ENCODE results near the gene CLIP1.
"Not testable (repeated sequence)": the region's sequence is repeated elsewhere in the genome, so short reads cannot be mapped to it uniquely, and the experiment has no call there.

CLIP1 gene

DNA sequence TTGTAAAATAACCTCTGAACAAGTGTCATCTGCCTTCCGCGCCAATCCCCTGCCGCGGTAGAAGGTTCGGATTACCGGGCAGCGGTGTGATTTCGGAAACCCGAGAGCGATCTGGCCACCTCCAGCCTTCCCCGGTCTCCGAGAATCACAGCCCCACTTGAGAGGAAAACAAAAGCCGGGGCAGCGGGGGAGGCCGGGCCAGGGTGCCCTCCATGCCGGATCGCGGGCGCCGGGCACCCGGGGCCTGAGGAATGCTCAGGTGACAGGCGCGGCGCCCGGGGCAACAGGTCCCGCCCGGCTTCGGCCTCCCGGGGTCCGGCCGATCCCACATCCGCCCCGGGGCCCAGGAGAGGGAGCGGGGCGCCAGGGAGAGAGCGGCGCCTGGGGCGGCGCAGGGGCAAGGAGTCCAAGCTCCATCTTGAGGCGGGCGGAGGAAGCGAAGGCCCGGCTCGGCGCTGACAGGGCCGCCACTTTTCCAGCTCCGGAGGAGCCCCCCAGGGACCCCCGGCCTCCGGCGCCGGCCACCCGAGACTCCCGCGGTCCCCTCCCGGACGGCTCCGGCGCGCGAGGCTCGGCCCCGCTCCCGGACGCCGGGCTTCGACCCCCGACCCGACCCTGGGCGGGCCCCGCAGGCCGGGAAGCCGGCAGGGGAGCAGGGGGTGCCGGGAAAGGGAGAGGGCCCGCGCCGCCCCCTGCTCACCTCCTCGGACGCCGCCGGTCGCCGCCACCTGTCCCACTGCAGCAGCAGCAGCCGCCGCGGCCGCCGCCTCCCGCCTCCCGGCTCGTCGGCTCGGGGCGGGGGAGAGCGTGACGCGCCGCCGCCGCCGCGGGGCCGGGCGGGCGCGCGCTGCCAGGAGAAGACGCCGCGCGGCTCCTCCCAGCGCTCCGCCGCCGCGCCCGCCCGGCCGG lies at the start of gene CLIP1:
TSS of gene CLIP1 (minus strand) at position 849 of the 909 bp plus-strand sequence. CDS start 42,217 bp downstream, outside the sequence.
- peak; percentile 21 to 48 for DNase-seq (ENCODE audit: low read depth in 1 of 2, low spot score in 1 of 2)

DNA sequence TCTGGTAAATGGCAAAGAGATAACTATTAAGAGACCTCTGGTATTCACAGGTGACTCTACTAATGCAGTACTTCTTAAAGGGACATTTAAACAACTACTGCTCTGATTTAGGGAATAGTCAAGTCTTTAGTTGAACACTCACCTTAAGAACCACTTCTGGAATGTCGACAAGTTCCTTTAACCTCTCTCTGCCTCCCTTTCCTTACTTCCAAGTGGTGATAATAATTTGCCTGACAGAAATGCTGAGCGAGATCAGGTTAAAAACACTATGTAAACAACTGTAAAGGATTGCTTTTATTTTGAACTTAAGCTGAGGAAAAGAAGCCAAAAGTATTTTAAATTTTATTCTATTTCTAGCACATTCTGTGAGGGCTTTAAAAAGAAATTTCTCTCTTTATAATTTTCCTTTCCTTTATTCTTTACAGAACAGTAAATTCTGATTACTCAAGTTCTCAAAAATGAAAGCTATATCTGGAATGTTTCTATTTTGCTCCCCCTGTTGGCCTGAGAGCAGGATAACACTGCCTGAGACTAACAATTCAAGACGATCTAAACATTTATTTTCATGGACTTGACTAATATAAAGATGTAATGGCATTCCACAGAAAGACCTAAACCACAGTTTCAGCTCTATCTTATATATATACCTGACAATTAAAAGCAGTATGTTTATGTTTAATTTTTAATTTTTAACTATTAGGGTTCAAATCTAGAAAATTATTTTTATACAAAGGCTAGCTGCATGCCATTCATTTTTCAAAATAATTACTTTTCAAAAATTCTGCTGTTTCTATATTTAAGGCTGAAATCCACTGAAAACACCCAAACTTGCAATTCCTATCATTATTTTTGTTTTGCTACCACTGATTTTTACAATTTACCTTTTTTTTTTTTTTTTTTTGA lies 49.1 kb upstream of the CLIP1 start:
- no peak for DNase-seq (ENCODE audit: low read depth in 1 of 2, low spot score in 1 of 2)

DNA sequence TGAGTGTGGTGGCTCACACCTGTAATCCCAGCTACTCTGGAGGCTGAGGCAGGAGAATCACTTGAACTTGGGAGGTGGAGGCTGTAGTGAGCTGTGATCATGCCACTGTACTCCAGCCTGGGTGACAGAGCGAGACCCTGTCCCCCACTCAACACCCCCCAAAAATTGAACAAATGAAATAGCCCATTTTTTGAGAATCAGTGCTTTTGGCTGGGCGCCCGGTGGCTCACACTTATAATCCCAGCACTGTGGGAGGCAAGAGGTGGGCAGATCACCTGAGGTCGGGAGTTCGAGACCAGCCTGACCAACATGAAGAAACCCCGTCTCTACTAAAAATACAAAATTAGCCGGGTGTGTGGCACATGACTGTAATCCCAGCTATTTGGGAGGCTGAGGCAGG lies 48.1 kb upstream of the CLIP1 start:
- DNase-seq (ENCODE audit: low read depth in 1 of 2, low spot score in 1 of 2) = not testable (repeated sequence)

DNA sequence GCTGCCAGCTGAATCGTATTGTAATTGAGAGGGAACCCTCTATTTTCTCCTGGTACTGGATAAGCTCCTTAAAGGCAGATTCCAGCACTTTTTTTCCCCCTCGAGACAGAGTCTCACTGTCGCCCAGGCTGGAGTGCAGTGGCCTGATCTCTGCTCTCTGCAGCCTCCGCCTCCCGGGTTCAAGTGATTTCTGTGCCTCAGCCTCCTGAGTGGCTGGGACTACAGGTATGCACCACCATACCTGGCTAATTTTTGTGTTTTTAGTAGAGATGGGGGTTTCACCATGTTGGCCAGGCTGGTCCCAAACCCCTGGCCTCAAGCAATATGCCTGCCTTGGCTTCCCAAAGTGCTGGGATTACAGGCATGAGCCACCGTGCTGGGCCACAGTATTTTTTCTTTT lies 47.4 kb upstream of the CLIP1 start:
- not testable (repeated sequence) for DNase-seq (ENCODE audit: low read depth in 1 of 2, low spot score in 1 of 2)

DNA sequence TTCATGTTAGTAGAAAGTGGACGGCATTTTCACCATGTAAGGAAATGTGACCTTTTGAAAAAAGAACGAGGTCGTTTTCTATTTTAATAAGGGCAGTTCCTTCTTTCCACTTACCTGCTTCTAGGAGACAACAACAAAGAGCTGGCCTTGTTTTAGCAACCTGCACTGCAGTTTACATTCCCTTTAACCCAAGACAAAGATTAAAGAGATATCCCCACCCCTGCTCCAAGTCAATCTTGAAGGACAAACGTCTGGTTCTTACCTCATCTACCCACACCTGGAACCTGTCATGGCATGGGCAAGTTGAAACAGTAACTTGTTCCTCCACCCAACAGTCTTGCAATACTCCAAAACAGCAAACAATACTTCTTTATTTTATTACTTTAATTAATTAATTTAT lies 45.5 kb upstream of the CLIP1 start:
- no peak for DNase-seq (ENCODE audit: low read depth in 1 of 2, low spot score in 1 of 2)

DNA sequence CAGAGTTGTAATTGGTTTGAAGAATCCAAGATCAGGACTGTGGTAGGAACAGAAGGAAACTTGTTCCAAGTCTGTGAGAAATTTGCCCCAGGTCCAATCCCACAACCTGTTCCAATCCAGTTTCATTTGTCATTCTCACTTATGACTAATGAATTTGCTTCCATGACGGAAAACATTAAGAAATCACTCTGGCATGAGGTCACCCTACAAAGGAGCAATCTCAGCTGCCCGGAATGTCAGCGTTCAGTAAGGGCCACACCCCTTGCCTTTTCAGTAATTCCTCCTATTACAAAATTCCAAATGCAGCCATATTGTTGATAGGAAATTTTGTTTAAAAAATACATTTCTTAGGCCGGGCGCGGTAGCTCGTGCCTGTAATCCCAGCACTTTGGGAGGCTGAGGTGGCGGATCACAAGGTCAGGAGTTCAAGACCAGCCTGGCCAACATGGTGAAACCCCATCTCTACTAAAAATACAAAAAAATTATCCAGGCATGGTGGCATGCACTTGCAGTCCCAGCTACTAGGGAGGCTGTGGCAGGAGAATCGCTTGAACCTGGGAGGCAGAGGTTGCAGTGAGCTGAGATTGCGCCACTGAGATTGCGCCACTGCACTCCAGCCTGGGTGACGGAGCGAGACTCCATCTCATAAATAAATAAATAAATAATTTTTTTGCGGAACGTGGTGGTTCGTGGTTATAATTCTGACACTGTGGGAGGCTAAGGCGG lies 42.0 kb upstream of the CLIP1 start:
- DNase-seq (ENCODE audit: low read depth in 1 of 2, low spot score in 1 of 2) = not testable (repeated sequence)

DNA sequence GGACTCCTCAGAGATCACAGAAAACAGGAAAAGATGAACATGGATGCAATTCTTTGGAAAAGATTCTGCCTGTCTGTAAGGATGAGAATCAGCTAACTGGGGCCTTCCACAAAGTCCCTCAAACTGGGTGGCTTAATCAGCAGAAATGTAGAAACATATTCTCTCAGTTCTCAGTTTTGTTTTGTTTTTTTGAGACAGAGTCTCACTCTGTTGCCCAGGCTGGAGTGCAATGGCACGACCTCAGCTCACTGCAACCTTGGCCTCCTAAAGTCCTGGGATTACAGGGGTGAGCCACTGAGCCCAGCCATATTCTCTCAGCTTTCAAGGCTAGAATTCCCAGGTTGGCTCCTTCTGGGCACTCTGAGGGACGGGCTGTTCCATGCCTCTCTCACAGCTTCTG lies 38.2 kb upstream of the CLIP1 start:
- no peak for DNase-seq (ENCODE audit: low read depth in 1 of 2, low spot score in 1 of 2)

DNA sequence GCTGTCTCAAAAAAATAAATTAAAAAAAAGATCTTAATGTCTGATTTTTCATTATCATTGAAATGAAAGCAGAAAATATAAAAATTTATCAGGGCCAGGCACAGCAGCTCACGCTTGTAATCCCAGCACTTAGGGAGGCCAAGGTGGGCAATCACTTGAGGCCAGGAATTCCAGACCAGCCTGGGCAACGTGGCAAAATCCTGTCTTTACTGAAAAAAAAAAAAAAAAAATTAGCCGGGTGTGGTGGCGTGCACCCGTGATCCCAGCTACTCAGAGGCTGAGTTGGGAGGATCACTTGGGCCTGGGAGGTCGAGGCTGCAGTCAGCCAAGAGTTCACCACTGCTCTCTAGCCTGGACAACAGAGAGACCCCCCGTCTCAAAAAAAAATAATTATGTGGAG lies 37.6 kb upstream of the CLIP1 start:
- no peak for DNase-seq (ENCODE audit: low read depth in 1 of 2, low spot score in 1 of 2)

DNA sequence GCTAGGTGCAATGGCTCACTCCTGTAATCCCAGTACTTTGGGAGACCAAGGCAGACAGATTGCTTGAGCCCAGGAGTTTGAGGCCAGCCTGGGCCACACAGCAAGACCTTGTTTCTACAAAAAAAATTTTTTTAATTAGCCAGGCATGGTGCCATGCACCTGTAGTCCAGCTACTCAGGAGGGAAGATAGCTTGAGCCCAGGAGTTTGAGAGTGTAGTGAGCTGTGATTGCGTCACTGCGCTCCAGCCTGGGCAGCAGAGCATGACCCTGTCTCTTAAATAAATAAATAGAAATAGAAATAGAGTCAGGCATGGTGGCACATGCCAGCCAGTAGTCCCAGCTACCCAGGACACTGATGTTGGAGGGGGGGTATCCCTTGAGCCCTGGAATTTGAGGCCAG lies 36.7 kb upstream of the CLIP1 start:
- no peak for DNase-seq (ENCODE audit: low read depth in 1 of 2, low spot score in 1 of 2)

DNA sequence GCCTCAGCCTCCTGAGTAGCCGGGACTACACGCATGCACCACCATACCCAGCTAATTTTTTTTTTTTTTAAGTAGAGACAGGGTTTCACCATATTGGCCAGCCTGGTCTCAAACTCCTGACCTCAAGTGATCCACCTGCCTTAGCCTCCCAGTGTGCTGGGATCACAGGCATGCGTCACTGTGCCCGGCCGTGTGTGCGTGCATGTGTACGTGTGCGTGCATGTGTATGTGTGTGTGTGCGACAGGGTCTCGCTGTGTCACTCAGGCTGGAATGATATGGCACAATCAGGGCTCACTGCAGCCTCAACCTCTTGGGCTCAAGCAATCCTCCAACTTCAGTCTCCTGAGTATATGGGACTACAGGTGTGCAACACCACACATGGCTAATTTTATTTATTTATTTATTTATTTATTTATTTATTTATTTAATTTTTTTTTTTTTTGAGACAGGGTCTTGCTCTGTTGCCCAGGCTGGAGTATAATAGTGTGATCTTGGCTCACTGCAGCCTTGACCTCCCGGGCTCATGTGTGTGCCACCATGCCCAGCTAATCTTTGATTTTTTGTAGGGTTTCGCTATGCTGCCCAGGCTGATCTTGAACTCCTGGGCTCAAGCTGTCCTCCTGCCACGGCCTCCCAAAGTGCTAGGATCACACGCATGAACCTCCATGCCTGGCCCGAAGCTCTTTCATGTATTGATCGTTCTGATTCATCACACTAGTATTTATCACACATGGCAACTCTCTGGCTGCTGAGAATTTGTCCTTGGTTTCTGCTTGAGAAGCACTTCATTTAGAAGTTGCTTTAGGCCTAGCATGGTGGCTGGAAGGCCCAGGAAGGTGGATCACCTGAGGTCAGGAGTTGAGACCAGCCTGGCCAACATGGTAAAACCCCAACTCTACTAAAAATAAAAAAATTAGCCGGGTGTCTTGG lies 35.9 kb upstream of the CLIP1 start:
- no peak for DNase-seq (ENCODE audit: low read depth in 1 of 2, low spot score in 1 of 2)

DNA sequence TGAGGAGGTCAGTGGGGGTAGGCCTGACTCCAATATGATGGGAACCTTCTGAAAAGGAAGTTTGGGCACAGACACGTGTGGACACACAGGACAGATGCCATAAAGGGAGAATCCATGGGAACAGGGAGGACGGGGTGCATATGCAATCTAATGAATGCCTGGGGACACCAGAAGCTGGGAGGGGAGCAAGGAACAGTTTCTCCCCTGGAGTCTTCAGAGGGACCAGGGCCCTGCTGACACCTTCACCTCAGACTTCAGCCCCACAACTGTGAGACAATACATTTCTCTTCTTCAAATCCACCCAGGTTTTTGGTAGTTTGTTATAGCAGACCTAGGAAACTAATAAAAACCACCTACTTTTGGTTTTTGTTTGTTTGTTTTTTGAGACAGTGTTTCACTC lies 35.2 kb upstream of the CLIP1 start:
- DNase-seq (ENCODE audit: low read depth in 1 of 2, low spot score in 1 of 2) = no peak

DNA sequence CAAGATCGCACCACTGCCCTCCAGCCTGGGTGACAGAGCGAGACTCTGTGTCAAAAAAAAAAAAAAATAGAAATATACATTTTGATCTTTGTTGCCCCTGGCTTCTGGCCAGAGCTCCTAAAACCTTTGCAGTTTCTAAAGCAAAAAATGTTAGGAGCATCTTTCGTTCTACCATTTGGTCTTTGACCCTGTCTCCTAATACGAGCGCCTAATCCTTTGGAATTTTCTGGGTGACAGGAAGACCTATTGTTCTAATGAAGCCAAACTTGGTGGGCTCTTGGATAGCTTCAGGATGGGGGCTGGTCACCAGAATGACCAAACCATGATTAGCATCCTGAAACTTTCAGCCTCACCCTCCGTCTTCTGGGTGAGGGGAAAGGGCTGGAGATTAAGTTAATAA lies 32.3 kb upstream of the CLIP1 start:
- DNase-seq (ENCODE audit: low read depth in 1 of 2, low spot score in 1 of 2) = no peak

DNA sequence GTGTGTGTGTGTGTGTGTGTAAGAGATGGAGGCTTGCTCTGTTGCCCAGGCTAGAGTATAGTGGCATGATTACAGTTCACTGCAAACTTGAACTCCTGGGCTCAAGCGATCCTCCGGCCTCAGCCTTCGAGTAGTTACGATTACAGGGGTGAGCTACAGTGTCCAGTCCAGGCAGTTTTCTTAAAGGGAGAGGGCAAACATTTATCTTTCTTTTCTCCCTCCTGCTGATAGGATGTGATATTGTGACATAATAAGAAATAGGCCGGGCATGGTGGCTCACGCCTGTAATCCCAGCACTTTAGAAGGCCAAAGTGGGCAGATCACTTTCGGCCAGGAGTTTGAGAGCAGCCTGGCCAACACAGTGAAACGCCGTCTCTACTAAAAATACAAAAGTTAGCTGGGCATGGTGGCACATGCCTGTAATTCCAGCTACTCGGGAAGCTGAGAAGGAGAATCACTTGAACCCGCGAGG lies 31.8 kb upstream of the CLIP1 start:
- DNase-seq (ENCODE audit: low read depth in 1 of 2, low spot score in 1 of 2) = no peak

DNA sequence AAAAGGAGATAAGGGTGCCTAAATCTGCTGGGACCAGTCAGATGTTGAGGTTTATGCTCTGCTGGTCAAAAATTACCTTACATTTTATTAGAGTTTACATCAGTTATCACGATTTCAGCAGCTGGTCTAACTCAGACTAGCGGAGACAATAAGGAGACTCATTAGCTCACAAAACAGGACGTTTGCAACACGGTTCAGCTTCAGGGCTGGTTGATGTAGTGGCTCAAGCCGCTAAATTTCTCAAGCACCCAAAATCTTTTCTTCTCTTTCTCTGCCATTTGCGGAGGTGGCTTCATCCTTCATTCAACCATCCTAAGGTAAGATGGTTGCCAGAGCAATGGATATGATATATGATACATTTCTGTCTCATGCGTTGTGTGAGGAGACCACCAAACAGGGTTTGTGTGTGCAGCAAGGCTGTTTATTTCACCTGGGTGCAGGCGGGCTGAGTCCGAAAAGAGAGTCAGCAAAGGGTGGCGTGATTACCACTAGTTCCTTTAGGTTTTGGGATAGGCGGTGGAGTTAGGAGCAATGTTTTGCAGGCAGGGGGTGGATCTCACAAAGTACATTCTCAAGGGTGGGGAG lies 30.3 kb upstream of the CLIP1 start:
- DNase-seq (ENCODE audit: low read depth in 1 of 2, low spot score in 1 of 2) = no peak

DNA sequence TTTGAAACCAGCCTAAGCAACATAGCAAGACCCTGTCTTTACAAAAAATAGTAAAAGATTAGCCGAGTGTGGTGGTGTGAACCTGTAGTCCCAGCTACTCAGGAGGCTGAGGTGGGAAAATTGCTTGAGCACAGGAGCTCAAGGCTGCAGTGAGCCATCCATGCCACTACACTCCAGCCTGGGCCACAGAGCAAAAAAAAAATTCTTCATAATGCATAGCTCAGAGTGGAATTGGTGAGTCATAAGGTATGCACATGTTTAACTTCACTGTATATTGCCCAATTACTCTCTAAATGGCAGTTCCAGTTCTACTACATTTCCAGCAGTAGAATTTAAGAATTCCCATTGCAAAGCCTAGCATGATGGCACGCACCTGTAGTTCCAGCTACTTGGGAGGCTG lies 26.8 kb upstream of the CLIP1 start:
- DNase-seq (ENCODE audit: low read depth in 1 of 2, low spot score in 1 of 2) = no peak

DNA sequence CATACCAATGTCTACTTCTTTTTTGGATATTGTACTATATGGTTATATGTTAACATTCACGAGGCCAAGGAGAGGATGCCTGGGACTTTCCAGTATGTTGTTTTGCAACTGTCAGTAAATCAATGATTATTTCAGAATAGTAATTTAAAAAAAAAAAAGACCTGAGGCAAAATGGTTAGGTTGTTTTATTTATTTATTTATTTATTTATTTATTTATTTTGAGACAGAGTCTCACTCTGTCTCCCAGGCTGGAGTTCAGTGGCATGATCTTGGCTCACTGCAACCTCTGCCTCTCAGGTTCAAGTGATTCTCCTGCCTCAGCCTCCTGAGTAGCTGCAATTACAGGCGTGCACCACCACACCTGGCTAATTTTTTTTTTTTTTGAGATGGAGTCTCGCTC lies 25.4 kb upstream of the CLIP1 start:
- not testable (repeated sequence) for DNase-seq (ENCODE audit: low read depth in 1 of 2, low spot score in 1 of 2)

DNA sequence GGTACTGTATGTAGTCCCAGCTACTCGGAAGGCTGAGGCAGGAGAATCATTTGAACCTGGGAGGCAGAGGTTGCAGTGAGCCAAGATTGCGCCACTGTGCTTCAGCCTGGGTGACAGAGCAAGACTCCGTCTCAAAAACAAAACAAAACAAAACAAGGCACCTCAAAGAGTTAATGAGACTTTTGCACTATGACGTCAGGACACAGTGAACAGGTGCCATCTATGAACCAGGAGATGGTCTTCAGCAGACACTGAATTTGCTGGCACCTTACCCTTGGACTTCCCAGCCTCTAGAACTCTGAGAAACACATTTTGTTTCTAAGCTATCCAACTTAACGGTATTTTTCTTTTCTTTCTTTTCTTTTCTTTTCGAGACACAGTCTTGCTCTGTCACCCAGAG lies 23.9 kb upstream of the CLIP1 start:
- DNase-seq (ENCODE audit: low read depth in 1 of 2, low spot score in 1 of 2) = not testable (repeated sequence)

DNA sequence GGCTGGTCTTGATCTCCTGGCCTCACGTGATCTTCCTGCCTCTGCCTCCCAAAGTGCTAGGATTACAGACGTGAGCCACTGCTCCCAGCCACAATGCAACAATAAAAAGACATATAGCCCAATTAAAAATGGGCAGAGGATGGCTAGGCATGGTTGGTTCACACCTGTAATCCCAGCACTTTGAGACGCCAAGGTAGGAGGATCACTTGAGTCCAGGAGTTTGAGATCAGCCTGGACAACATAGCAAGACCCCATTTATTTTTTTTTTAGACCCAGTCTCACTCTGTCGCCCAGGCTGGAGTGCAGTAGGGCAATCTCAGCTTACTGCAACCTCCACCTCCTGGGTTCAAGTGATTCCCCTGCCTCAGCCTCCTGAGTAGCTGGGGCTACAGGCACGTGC lies 21.6 kb upstream of the CLIP1 start:
- DNase-seq (ENCODE audit: low read depth in 1 of 2, low spot score in 1 of 2) = not testable (repeated sequence)

DNA sequence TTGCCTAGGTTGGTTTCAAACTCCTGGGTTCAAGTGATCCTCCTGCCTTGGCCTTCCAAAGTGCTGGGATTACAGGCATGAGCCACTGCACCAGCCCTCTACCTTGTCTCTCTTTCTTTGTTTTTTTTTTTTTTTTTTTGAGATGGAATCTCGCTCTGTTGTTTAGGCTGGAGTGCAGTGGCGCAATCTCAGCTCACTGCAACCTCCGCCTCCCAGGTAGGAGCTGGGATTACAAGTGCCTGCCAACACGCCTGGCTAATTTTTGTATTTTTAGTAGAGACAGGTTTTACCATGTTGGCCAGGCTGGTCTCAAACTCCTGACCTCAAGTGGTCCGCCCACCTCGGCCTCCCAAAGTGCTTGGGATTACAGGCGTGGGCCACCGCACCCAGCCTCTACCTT lies 16.4 kb upstream of the CLIP1 start:
- DNase-seq (ENCODE audit: low read depth in 1 of 2, low spot score in 1 of 2) = not testable (repeated sequence)

DNA sequence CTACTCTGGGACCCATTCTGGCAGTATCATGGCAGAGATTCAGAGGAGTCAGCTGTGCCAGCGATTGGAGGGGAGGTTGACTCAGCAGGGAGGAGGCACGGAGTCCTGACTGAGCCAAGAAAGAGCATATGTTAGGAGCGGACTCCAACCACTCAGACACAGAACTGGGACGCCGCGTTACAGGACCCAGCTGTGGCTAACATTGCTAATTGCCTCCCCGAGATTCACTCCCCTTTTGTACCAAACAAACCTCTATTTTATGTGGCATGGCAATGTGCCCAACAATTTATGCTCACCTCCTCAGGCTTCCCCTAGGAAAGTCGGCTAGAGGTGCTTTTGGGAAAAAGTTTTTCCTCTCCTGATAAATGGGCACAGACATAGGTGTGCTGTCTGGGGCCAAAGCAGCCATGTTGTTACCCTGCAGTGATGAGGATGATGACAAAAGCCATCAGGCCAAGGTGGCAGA lies 15.2 kb upstream of the CLIP1 start:
- DNase-seq (ENCODE audit: low read depth in 1 of 2, low spot score in 1 of 2) = no peak
